ENCODE data around the gene IFT57. TPM values are rescaled to one million over a fixed set of nuclear protein-coding genes. Genes with fewer than 3 reads are reported as not detected.

Gene IFT57
- total RNA-seq, 2 donors from 2014 or later, result 19.6 to 23.0 TPM

DNA sequence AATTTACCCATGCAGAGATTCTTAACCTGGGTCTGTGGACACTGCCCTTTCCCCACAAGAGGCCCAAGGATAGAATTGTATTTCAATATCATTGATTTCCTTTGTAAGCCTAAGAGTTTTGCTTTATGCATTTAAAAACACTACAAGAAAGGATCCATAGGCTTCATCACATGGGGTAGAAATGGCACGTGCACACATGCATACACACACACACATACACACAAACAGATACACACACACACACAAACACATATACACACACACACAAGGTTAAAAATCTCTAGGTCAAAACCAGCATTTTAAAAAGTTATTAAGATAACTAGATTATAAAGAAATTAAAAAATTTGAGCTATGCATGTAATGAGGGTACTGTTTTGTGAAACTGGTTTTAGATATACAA is 95.9 kb downstream of the IFT57 start:
- Mint-ChIP-seq H3K9me3 (peaks cover 3 to 4% of the 10 kb centered on the region in 2 donors), H3K4me1 (ENCODE audit: low read depth) (peaks cover 81% of the 10 kb centered on the region), H3K4me3 (peak overlapping the region; percentile 96 to 98), H3K36me3 (ENCODE audit: insufficient read depth in 2 of 2) (peaks cover 20 to 29% of the 10 kb centered on the region in 2 donors), H3K27ac (peak overlapping the region; percentile 100), H3K27me3 (ENCODE audit: low read depth) (no peaks in the 10 kb centered on the region)
- DNase-seq, result no peak
- no peak for ATAC-seq (replicated peaks in 1 of 2)

DNA sequence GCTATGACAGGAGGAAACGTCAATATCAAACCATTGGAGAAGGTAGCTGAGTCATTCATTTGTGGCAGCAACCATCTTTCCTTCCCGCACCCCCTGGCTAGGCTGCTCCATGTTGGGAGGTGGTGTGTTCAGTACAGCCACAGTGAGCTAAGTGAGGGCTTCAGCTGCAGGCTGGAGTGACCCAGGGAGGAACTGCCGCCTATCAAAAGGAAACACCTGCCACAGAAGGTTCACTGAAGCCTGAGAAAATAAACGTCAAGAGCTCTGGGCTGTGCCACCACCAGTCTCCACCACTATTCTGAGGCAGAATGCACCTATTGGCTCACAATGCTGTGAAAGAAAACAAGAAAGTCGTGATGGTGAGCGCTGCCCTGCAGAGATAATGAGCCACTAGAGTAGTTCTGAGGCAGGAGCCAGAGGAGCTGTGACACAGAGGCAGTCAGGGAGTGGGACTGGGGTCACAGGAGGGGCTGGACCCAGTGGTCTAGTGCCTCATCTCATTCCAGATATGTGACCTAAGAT is 96.6 kb downstream of the IFT57 start:
- Mint-ChIP-seq H3K9me3 (peaks cover 3 to 4% of the 10 kb centered on the region in 2 donors), H3K36me3 (ENCODE audit: insufficient read depth in 2 of 2) (peaks cover 20 to 27% of the 10 kb centered on the region in 2 donors), H3K27ac (peak overlapping the region; percentile 100), H3K4me1 (ENCODE audit: low read depth) (peaks cover 81% of the 10 kb centered on the region), H3K4me3 (peak overlapping the region; percentile 96 to 98), H3K27me3 (ENCODE audit: low read depth) (no peaks in the 10 kb centered on the region)
- DNase-seq (peak; percentile 54 to 63), ATAC-seq (replicated peaks in 1 of 2) (peak; percentile 45 to 55)

DNA sequence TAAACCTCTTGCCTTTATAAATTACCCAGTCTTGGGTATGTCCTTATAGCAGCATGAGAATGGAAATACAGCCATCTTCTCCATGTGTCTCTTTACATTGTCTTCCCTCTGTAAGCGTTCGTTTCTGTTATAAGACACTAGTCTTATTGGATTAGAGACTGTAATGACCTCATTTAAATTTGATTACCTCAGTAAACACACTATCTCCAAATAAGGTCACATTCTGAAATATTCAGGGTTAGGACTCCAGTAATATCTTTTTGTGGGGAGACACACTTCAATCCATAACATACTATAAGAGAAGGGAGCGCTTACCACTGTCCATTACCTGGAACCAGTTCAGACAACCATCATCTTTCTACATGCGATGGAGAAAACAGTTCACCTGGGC is 97.1 kb downstream of the IFT57 start:
- Mint-ChIP-seq H3K36me3 (ENCODE audit: insufficient read depth in 2 of 2) (peaks cover 20 to 27% of the 10 kb centered on the region in 2 donors), H3K9me3 (peaks cover 3 to 4% of the 10 kb centered on the region in 2 donors), H3K27ac (peak overlapping the region; percentile 100), H3K4me1 (ENCODE audit: low read depth) (peaks cover 76% of the 10 kb centered on the region), H3K27me3 (ENCODE audit: low read depth) (no peaks in the 10 kb centered on the region), H3K4me3 (peak overlapping the region; percentile 96 to 98)
- no peak for DNase-seq
- peak in 1 of 2 donors; percentile 0 for ATAC-seq (replicated peaks in 1 of 2)

DNA sequence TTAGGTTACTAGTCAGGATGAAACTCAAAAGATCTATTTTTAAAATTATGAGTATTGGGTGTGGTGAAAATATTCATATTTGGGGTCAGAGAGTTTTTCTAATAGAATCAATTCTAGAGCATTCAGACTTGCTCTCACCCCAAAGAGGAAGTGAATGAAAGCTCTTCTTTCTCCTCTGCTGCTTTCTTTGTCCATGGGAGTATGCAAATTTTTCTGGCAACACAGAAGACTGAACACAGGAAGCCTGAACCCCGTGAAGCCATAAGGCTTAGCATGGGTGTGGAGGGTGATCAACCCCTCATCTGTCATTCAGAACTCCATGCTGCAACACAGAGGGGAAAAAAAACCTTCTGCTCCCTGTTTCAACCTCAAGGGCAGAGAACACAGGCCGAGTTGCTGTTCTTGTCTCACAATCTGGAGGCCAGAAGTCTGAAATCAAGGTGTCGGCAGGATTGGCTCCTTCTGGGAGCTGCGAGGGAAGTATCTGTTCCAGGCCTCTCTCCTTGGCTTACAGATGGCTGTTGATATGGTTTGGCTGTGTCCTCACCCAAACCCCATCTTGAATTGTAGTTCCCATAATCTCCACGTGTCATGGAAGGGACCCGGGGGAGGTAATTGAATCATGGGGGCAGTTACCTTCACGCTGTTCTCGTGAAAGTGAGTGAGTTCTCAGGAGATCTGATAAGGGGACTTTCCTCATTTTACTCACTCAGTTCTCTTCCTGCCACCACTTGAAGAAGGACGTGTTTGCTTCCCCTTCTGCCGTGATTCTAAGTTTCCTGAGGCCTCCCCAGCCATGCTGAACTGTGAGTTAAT is 97.7 kb downstream of the IFT57 start:
- peak overlapping the region; percentile 100 for H3K27ac Mint-ChIP-seq
- H3K27me3 Mint-ChIP-seq (ENCODE audit: low read depth), result no peaks in the 10 kb centered on the region
- peaks cover 3 to 4% of the 10 kb centered on the region in 2 donors for H3K9me3 Mint-ChIP-seq
- H3K4me1 Mint-ChIP-seq (ENCODE audit: low read depth), result peaks cover 76% of the 10 kb centered on the region
- DNase-seq (peak; percentile 74 to 76), ATAC-seq (replicated peaks in 1 of 2) (peak; percentile 70 to 71)
- peak overlapping the region; percentile 96 to 98 for H3K4me3 Mint-ChIP-seq
- H3K36me3 Mint-ChIP-seq (ENCODE audit: insufficient read depth in 2 of 2), result peaks cover 20 to 27% of the 10 kb centered on the region in 2 donors

DNA sequence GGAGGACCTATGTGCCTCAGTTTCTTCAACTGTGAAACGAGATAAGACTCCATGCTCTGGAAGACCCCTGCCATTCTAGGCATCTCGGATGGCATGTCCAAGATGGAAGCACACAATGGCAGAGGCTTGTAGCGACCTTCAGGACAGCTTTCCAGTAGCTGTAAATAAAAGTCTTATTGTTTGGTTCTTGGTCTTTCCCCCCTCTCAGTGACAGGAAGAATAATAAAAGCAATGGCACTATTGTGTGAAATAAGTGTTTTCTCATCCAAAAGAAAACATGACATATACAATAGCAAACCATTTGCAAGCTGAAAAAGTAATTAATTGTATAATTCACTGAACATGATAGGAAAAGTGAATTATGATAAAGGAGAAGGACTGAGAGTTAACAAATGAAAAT is 98.9 kb downstream of the IFT57 start:
- no peak for ATAC-seq (replicated peaks in 1 of 2)
- Mint-ChIP-seq H3K27ac (peak overlapping the region; percentile 94), H3K36me3 (ENCODE audit: insufficient read depth in 2 of 2) (peaks cover 16 to 23% of the 10 kb centered on the region in 2 donors), H3K27me3 (ENCODE audit: low read depth) (no peaks in the 10 kb centered on the region), H3K4me3 (peak overlapping the region; percentile 96 to 98), H3K4me1 (ENCODE audit: low read depth) (peaks cover 76% of the 10 kb centered on the region), H3K9me3 (peaks cover 2% of the 10 kb centered on the region in 2 donors)
- DNase-seq, result no peak

DNA sequence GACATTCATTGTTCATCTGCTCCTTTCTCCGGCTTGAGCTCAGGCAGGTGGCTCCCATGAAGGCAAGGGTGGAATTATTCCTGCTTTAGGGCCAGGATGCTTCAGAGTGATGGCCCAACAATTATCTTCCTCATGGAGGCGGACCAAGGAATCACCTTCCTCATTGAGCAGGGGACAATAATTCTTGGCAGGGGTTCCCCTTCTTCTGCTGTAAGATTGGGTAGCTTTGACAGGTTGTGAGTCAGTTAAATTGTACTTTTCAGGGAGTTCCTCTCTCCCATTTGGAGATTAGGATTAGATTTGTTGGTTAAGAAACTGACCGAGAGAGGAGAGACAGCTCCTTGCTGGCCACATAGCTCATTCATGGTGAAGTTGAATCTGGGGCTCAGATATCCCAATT is 99.9 kb downstream of the IFT57 start:
- Mint-ChIP-seq H3K4me1 (ENCODE audit: low read depth) (peaks cover 78% of the 10 kb centered on the region), H3K27ac (no peak overlapping the region), H3K4me3 (no peak overlapping the region), H3K27me3 (ENCODE audit: low read depth) (no peaks in the 10 kb centered on the region), H3K36me3 (ENCODE audit: insufficient read depth in 2 of 2) (peaks cover 9 to 16% of the 10 kb centered on the region in 2 donors), H3K9me3 (no peaks in the 10 kb centered on the region)
- ATAC-seq (replicated peaks in 1 of 2), result no peak
- no peak for DNase-seq

DNA sequence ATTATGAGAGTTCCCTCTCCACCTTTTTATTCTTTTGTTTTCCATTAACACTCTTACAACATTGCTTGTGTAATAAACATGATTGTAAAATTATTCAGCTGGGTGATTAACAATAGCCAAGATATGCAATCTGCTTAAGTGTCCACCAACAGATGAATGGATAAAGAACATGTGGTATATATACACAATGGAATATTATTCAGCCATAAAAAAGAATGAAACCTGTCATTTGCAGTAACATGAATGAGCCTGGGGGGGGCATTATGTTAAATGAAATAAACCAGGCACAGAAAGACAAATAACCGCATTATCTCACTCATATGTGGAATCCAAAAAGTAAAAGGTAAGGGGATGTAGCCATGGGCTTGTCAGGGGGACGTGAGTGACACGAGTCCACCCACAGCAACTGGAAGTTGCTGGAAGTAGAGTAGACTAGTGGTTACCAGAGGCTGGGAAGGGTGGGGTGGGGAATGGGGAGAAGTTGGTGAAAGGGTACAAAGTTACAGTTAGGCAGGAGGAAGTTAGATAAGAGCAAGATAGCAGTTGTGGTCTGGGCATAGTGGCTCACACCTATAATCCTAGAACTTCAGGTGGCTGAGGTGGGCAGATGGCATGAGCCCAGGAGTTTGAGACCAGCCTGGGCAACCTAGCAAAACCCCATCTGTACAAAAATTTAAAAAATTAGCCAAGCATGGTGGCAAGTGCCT is 102.7 kb downstream of the IFT57 start:
- no peaks in the 10 kb centered on the region for H3K9me3 Mint-ChIP-seq
- H3K27me3 Mint-ChIP-seq (ENCODE audit: low read depth), result no peaks in the 10 kb centered on the region
- peak overlapping the region; percentile 76 for H3K27ac Mint-ChIP-seq
- no peak overlapping the region for H3K4me3 Mint-ChIP-seq
- peaks cover 0 to 3% of the 10 kb centered on the region in 2 donors for H3K36me3 Mint-ChIP-seq (ENCODE audit: insufficient read depth in 2 of 2)
- peaks cover 62% of the 10 kb centered on the region for H3K4me1 Mint-ChIP-seq (ENCODE audit: low read depth)
- ATAC-seq (replicated peaks in 1 of 2) (no peak), DNase-seq (no peak)

DNA sequence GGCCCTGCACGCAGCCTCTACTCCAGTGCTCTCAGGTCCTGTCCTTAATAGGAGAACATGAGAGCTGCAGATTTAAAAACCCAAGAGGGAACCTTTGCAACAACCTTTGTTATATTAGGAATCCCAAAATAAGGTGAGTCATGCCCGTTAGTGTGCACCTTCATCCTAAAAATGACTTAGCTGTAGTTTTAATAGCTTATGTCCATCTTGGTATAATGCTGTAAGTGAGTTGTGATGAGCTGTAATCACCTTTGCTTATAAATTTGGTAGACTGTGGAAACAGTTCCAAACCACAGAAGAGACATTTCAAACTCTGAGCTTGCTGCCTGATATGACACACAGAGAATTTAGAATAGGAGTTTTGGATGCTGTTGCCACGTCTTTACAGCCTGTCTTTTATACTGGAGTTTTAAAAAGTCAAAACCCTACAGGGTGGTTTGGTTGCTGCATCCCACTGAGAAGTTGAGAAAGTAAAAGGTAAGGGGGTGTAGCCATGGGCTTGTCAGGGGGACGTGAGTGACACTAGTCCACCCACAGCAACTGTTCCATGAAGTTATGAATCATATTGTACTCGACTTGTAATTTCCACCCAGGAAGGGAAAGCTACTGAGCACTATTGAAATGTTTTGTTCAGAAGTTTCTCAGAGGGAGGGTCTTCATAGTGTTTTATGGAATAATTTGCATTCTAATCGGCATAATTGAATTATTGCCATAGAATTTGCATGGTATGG is 104.0 kb downstream of the IFT57 start:
- Mint-ChIP-seq H3K27me3 (ENCODE audit: low read depth) (no peaks in the 10 kb centered on the region), H3K27ac (peak overlapping the region; percentile 60), H3K36me3 (ENCODE audit: insufficient read depth in 2 of 2) (peaks cover 0 to 3% of the 10 kb centered on the region in 2 donors), H3K9me3 (no peaks in the 10 kb centered on the region), H3K4me1 (ENCODE audit: low read depth) (peaks cover 48% of the 10 kb centered on the region), H3K4me3 (peak overlapping the region; percentile 3 to 58)
- DNase-seq, result peak in 1 of 2 donors; percentile 38
- ATAC-seq (replicated peaks in 1 of 2), result peak; percentile 89 to 94

DNA sequence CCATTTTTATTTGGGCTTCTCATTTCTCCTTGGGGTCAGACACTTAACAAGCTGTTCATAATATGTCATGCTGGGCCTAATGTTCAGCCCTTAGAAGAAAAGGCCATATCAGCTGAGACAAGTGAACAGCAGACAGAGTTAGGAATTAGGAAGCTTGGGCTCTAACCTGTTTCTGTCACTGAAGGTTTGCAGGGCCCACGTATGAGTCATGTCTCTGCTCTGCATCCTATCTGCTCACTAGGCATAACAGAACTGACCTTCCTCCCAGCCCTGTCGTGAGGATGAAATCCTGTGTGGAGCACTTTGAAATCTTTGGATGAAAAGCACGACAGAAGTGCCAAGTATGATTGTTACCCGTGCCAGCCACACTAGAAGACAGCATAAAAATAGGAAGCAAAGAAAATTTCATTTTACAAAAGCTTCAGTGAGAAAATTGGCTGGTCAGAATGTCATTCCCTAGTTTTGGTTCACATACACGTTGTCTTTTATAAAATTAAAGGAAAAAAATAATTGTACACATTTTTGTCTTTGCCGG is 104.9 kb downstream of the IFT57 start:
- ATAC-seq (replicated peaks in 1 of 2) (peak; percentile 48 to 60), DNase-seq (no peak)
- H3K27ac Mint-ChIP-seq, result peak overlapping the region; percentile 34
- H3K4me1 Mint-ChIP-seq (ENCODE audit: low read depth), result peaks cover 41% of the 10 kb centered on the region
- no peaks in the 10 kb centered on the region for H3K9me3 Mint-ChIP-seq
- peak overlapping the region in 1 of 2 donors; percentile 58 for H3K4me3 Mint-ChIP-seq
- H3K36me3 Mint-ChIP-seq (ENCODE audit: insufficient read depth in 2 of 2), result peaks cover 0 to 3% of the 10 kb centered on the region in 2 donors
- no peaks in the 10 kb centered on the region for H3K27me3 Mint-ChIP-seq (ENCODE audit: low read depth)

DNA sequence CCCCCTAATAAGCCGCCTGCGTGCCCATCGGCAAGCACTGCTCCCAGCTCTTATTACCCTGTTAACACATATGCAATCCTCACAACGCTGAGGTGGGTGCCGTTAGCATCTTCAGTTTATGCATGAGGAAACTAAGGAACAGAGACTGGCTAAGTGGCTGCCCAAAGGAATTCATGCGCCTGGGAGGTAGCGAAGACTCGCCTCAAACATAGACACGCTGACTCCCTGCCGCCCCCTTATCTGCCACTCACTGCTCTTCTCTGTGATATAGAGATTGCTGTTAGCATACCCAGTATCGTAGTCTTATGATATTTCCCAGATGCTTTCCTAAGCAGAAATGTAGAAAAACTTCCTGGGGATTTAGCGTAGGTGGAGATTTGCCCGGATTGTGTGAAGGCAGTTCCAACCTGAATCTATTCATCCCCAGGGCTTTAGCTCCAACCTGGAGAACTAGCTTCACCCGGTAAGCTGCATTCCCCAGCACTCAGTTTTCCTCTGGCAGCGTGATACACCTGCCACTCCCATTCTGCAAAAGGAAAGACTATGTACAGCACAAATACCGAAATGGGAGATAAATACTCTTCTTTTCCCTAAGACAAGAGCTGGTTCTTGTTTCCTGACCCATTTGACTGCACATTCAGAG is 107.7 kb downstream of the IFT57 start:
- Mint-ChIP-seq H3K4me1 (ENCODE audit: low read depth) (peaks cover 25% of the 10 kb centered on the region), H3K4me3 (no peak overlapping the region), H3K36me3 (ENCODE audit: insufficient read depth in 2 of 2) (peaks cover 0 to 3% of the 10 kb centered on the region in 2 donors), H3K27me3 (ENCODE audit: low read depth) (no peaks in the 10 kb centered on the region), H3K27ac (no peak overlapping the region), H3K9me3 (no peaks in the 10 kb centered on the region)
- DNase-seq (no peak), ATAC-seq (replicated peaks in 1 of 2) (no peak)

DNA sequence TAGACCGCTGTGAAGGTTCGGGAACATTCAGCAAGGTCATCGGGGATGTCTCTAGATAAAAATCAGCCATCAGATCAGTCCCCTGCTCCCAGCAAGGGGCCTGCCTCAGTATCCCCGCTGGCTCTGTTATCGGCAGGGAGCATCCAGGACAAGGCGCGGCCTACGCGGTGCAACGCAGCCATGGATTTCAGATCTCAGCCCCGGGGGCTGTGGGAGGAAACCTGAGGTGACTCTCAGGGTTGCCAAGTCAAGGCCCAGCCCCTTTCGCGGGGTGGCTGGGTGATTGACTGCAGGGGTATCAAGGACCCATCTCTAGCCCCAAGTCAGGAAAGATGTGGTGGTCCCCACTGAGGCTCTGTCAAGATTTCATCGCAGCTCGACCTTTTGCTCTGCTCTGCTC is 108.2 kb downstream of the IFT57 start:
- Mint-ChIP-seq H3K27me3 (ENCODE audit: low read depth) (no peaks in the 10 kb centered on the region), H3K36me3 (ENCODE audit: insufficient read depth in 2 of 2) (peaks cover 0 to 3% of the 10 kb centered on the region in 2 donors), H3K9me3 (no peaks in the 10 kb centered on the region), H3K4me1 (ENCODE audit: low read depth) (peaks cover 20% of the 10 kb centered on the region), H3K4me3 (no peak overlapping the region), H3K27ac (no peak overlapping the region)
- no peak for ATAC-seq (replicated peaks in 1 of 2)
- DNase-seq, result no peak

DNA sequence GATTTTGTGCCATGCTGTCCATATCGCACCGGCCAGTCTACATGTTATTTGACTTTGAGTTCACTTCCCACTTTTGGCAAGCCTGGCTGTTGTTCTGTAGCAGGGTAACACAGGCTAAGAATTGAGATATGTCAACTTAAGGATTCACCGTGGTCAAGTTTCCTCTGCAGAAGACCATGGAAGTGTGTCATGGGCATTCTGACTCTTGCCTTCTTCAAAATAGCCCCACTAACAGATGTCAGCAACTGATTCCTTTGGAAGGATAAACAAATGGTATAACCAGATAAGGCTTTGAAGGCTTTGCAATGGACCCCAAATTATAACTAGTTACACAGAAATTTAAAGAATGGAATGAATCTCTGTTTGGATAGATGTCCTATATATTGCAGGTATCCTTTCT is 111.3 kb downstream of the IFT57 start:
- Mint-ChIP-seq H3K4me1 (ENCODE audit: low read depth) (peaks cover 7% of the 10 kb centered on the region), H3K36me3 (ENCODE audit: insufficient read depth in 2 of 2) (no peaks in the 10 kb centered on the region), H3K27me3 (ENCODE audit: low read depth) (no peaks in the 10 kb centered on the region), H3K9me3 (peaks cover 0 to 3% of the 10 kb centered on the region in 2 donors), H3K4me3 (no peak overlapping the region), H3K27ac (no peak overlapping the region)
- no peak for DNase-seq
- ATAC-seq (replicated peaks in 1 of 2), result no peak

All from activated T-cell treated with anti-CD3 and anti-CD28 coated beads, Interleukin-2, amount 50 U/mL, for 72 hours (primary cell).